ENCODE results near the gene GOLGA8S.
A peak's percentile ranks its signal among the peaks of the same experiment; 100 is the strongest.

GRCh38 chr15:23403550-23403949 is 49.0 kb downstream of the GOLGA8S start:
- TF ChIP-seq, protein P1, sequence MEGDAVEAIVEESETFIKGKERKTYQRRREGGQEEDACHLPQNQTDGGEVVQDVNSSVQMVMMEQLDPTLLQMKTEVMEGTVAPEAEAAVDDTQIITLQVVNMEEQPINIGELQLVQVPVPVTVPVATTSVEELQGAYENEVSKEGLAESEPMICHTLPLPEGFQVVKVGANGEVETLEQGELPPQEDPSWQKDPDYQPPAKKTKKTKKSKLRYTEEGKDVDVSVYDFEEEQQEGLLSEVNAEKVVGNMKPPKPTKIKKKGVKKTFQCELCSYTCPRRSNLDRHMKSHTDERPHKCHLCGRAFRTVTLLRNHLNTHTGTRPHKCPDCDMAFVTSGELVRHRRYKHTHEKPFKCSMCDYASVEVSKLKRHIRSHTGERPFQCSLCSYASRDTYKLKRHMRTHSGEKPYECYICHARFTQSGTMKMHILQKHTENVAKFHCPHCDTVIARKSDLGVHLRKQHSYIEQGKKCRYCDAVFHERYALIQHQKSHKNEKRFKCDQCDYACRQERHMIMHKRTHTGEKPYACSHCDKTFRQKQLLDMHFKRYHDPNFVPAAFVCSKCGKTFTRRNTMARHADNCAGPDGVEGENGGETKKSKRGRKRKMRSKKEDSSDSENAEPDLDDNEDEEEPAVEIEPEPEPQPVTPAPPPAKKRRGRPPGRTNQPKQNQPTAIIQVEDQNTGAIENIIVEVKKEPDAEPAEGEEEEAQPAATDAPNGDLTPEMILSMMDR (IDR thresholded peaks at IDR 0.05), result no peak
- TF ChIP-seq POLR2AphosphoS5 (IDR thresholded peaks at IDR 0.05) (peak in 1 of 2 donors; percentile 54), POLR2A (IDR thresholded peaks at IDR 0.05) (no peak)

All from upper lobe of left lung (tissue), 4 donors.